Neural cell (in vitro differentiated cells): Measurements from ENCODE around the gene OR4N2.

ENCODE experiments used
- CTCF ChIP-seq: fragments of 450-650 bp; IDR thresholded peaks from 2 replicates; pipeline ENCODE4 v1.5.1; 2014; ENCODE audit warnings: antibody characterized with exemption, mild to moderate bottlenecking, moderate library complexity; ENCODE audit not compliant: poor library complexity, severe bottlenecking
- EP300 ChIP-seq: fragments of 450-650 bp; conservative IDR thresholded peaks from 2 replicates; pipeline ENCODE4 v1.6.1; 2014; ENCODE audit warnings: antibody characterized with exemption, mild to moderate bottlenecking, moderate library complexity; ENCODE audit not compliant: poor library complexity, severe bottlenecking
- EZH2 ChIP-seq: fragments of 200-600, 300-800 bp; shearing (Covaris generic), sonication (generic); IDR thresholded peaks from 2 replicates; pipeline ENCODE4 v1.6.1; 2014; ENCODE audit warnings: antibody characterized with exemption, low read length, borderline replicate concordance, mild to moderate bottlenecking; ENCODE audit not compliant: insufficient read depth, poor library complexity, severe bottlenecking
- MXI1 ChIP-seq: fragments of 450-650 bp; conservative IDR thresholded peaks from 2 replicates; pipeline ENCODE4 v1.6.1; 2014; ENCODE audit warnings: antibody characterized with exemption, mild to moderate bottlenecking; ENCODE audit not compliant: poor library complexity, severe bottlenecking
- POLR2AphosphoS5 ChIP-seq: IDR thresholded peaks from 2 replicates; pipeline ENCODE4 v1.6.1; 2012
- RAD21 ChIP-seq: fragments of 450-650 bp; conservative IDR thresholded peaks from 2 replicates; pipeline ENCODE4 v1.6.1; 2014; ENCODE audit warnings: antibody characterized with exemption, mild to moderate bottlenecking, moderate library complexity
- REST ChIP-seq: IDR thresholded peaks from 2 replicates; pipeline ENCODE4 v1.6.1; 2012; ENCODE audit warnings: borderline replicate concordance
- SMC3 ChIP-seq: fragments of 450-650 bp; conservative IDR thresholded peaks from 2 replicates; pipeline ENCODE4 v1.6.1; 2014; ENCODE audit warnings: antibody characterized with exemption, mild to moderate bottlenecking, moderate library complexity; ENCODE audit not compliant: poor library complexity
- TAF1 ChIP-seq: IDR thresholded peaks from 2 replicates; pipeline ENCODE4 v1.6.1; 2012; ENCODE audit warnings: low read depth

- TF ChIP-seq CTCF = no peak
- no peak for TF ChIP-seq SMC3
- TF ChIP-seq POLR2AphosphoS5 = no peak
- TF ChIP-seq EZH2 = no peak
- TF ChIP-seq RAD21 = no peak
- TF ChIP-seq REST = no peak
- no peak for TF ChIP-seq EP300
- no peak for TF ChIP-seq TAF1
- TF ChIP-seq MXI1 = no peak
Measured at GRCh38 chr14:19823765-19824164, 20.2 kb downstream of the OR4N2 start.
